Heart right ventricle (tissue), 16 donors: ENCODE measurements around the gene HLCS. TPM values are rescaled to one million over a fixed set of nuclear protein-coding genes. Genes with fewer than 3 reads are reported as not detected.

ENCODE experiments used
- ATAC-seq, 8 donors: fragments of 200-7000 bp; cut with Tn5 transposase; one replicate each; pipeline ENCODE4 v1.9.1; 2020; ENCODE audit warnings: mild to moderate bottlenecking in 8 of 8, moderate library complexity in 8 of 8, moderate number of reproducible peaks in 1 of 8
- DNase-seq, 2 donors: peaks; one replicate each; pipeline ENCODE4 v3.0.0-alpha.2; 2020
- H3K27ac ChIP-seq, 10 donors: fragments of 200-600 bp; sonication (generic) in 2 of 10; one replicate each; pipeline versions ENCODE4 v1.5.0 to v1.8.0; 2020 to 2022; ENCODE audit warnings: mild to moderate bottlenecking in 3 of 10
- H3K27me3 ChIP-seq, 7 donors: fragments of 200-600 bp; one replicate each; pipeline ENCODE4 v1.8.0; 2021 to 2022; ENCODE audit warnings: mild to moderate bottlenecking in 2 of 7
- H3K36me3 ChIP-seq, 9 donors: fragments of 200-600 bp; sonication (generic) in 1 of 9; one replicate each; pipeline versions ENCODE4 v1.5.0 to v1.8.0; 2020 to 2022; ENCODE audit warnings: mild to moderate bottlenecking in 2 of 9
- H3K4me1 ChIP-seq, 9 donors: fragments of 200-600 bp; sonication (generic) in 1 of 9; one replicate each; pipeline versions ENCODE4 v1.5.0 to v1.8.0; 2020 to 2022; ENCODE audit warnings: mild to moderate bottlenecking in 4 of 9
- H3K4me3 ChIP-seq, 10 donors: fragments of 200-600 bp; sonication (generic) in 2 of 10; one replicate each; pipeline versions ENCODE4 v1.5.0 to v1.8.0; 2020 to 2022; ENCODE audit warnings: mild to moderate bottlenecking in 7 of 10, moderate library complexity in 2 of 10
- H3K9me3 ChIP-seq, 11 donors: fragments of 200-600 bp in 10 of 11; sonication (generic) in 2 of 11; one replicate each; pipeline versions ENCODE4 v1.5.0 to v1.8.0; 2013 to 2022; ENCODE audit warnings: mild to moderate bottlenecking in 2 of 11, control low read depth in 1 of 11, moderate library complexity in 1 of 11
- CTCF ChIP-seq, 9 donors: fragments of 200-600 bp; sonication (generic) in 2 of 9; IDR thresholded peaks; one replicate each; pipeline versions ENCODE4 v1.5.0 to v1.8.0; 2021 to 2022; ENCODE audit warnings: antibody characterized with exemption in 9 of 9, mild to moderate bottlenecking in 5 of 9, moderate library complexity in 1 of 9
- WGBS, 2 donors: extraction: QIAGEN DNeasy Blood & Tissue Kit; methylation state at CpG; one replicate each; pipeline ENCODE4 v1.1.7; 2013; ENCODE audit warnings: inconsistent platforms in 1 of 2; 5-methylcytosine and 5-hydroxymethylcytosine counted together
- intact Hi-C, 10 donors: fragments of 100-400 bp; cut with DNase I; formaldehyde crosslinking; loops; one replicate each; pipeline versions ENCODE4 v1.11.1 to v1.14.2; 2022
- polyA plus RNA-seq, 2 donors: library from polyadenylated mRNA; stranded (reverse); fragments of 200-250 nt; gene quantifications; one replicate each; pipeline ENCODE4 v1.2.3, GENCODE V29; 2013
- total RNA-seq, 10 donors: library from RNA; stranded (reverse); fragmentation: NEBNext Ultra II Directional in 3 of 10; extraction: Animal tissue kit (Norgen Biotek cat#: 25700) in 3 of 10; gene quantifications; one replicate each; pipeline versions ENCODE4 v1.2.1 to v1.2.4, GENCODE V29; 2021 to 2023
- donor health status: Arrhythmogenic right ventricular cardiomyopathy.
- donor health status: ischemic (EF 13 %, LVEDD 7.1; RV severe dilation, severe dysfunction).
- donor health status: healthy with polysubstance abuse.
- donor health status: DM: no; HTN: yes; CAD: no.
- donor health status: DM: no; HTN: no; CAD: no.
- donor health status: ischemic (EF 25% LVEDD 6.9; RV normal size, moderate dysfunction).
- donor health status: ischemic (EF 25% LVEDD 5.7; RV mildly dilated, moderate dysfunction).
- donor health status: healthy.
- donor health status: DM: yes; HTN: yes; CAD: no.
- donor health status: Ischemic cardiomyopathy.
- donor health status: ischemic (EF 35%, LVEDD 5.7; RV mildly dilated, moderate dysfunction).
- donor health status: nonischemic (EF 11% LVEDD 7.7; RV severe dilation, severe dysfunction).
- donor health status: DM: yes; HTN: yes; CAD: no.
- donor health status: PGD.
- donor health status: ischemic (EF 29% LVEDD 5.4; RV normal size, mild dysfunction).
- donor health status: nonischemic (EF 23%, LVEDD 6.1; RV moderate dilation, normal function).

Gene HLCS
- total and polyA plus RNA-seq, 12 donors, result 2.0 to 9.6 (median 6.7) TPM

- no peak for DNase-seq
- peak overlapping the region in 2 of 10 donors; percentile 78 to 83 for H3K27ac ChIP-seq
- 95 to 96% methylated on average over 5 of the region's 5 CpGs for WGBS, 2 donors
Observed at GRCh38 chr21:36891121-36891520, 75.3 kb downstream of the HLCS start.

GRCh38 chr21:36890086-36890485 is 76.4 kb downstream of the HLCS start:
- Histone ChIP-seq H3K36me3 (peaks cover 0 to 6% (median 0%) of the 10 kb centered on the region in 9 donors), H3K4me1 (peaks cover 0 to 28% (median 0%) of the 10 kb centered on the region in 9 donors), H3K4me3 (no peak overlapping the region), H3K27ac (peak overlapping the region in 9 of 10 donors; percentile 52 to 83 (median 77)), H3K9me3 (no peaks in the 10 kb centered on the region), H3K27me3 (no peaks in the 10 kb centered on the region)
- WGBS, 2 donors, result 90 to 94% methylated on average over 8 of the region's 8 CpGs
- intact Hi-C loops, result no loop called here
- DNase-seq (no peak), ATAC-seq (peak in 1 of 8 donors; percentile 16)
- no peak for TF ChIP-seq CTCF (IDR thresholded peaks at IDR 0.05)

More at GRCh38 chr21:36891121-36891520, 75.3 kb downstream of the HLCS start:
- no peak for ATAC-seq
- Histone ChIP-seq H3K27me3 (no peaks in the 10 kb centered on the region), H3K36me3 (peaks cover 0 to 10% (median 0%) of the 10 kb centered on the region in 9 donors), H3K4me3 (no peak overlapping the region), H3K9me3 (no peaks in the 10 kb centered on the region), H3K4me1 (peaks cover 0 to 28% (median 0%) of the 10 kb centered on the region in 9 donors)
- intact Hi-C loops, result no loop called here
- no peak for TF ChIP-seq CTCF (IDR thresholded peaks at IDR 0.05)

GRCh38 chr21:36889401-36889800 is 77.1 kb downstream of the HLCS start:
- H3K27me3 ChIP-seq, result no peaks in the 10 kb centered on the region
- peak overlapping the region in 9 of 10 donors; percentile 52 to 83 (median 77) for H3K27ac ChIP-seq
- DNase-seq (peak in 1 of 2 donors; percentile 57), ATAC-seq (peak; percentile 80 to 96 (median 92))
- no peak for TF ChIP-seq CTCF (IDR thresholded peaks at IDR 0.05)
- H3K9me3 ChIP-seq, result peaks cover 0 to 2% (median 0%) of the 10 kb centered on the region in 11 donors
- intact Hi-C loops, result loop anchor here in 1 of 10 donors (2.0 kb wide), 1 partner anchor 27 kb away; no protein-coding TSS in a partner anchor
- no peak overlapping the region for H3K4me3 ChIP-seq
- peaks cover 0 to 28% (median 0%) of the 10 kb centered on the region in 9 donors for H3K4me1 ChIP-seq
- peaks cover 0 to 5% (median 0%) of the 10 kb centered on the region in 9 donors for H3K36me3 ChIP-seq
- 43 to 54% methylated on average over 2 of the region's 2 CpGs for WGBS, 2 donors

- WGBS, 2 donors, result 75 to 93% methylated on average over 5 of the region's 5 CpGs
- ATAC-seq, result no peak
- peaks cover 0 to 28% (median 0%) of the 10 kb centered on the region in 9 donors for H3K4me1 ChIP-seq
- TF ChIP-seq CTCF (IDR thresholded peaks at IDR 0.05), result no peak
- intact Hi-C loops, result loop anchor here in 1 of 10 donors (2.0 kb wide), 1 partner anchor 26 kb away; no protein-coding TSS in a partner anchor
- peaks cover 0 to 11% (median 3%) of the 10 kb centered on the region in 11 donors for H3K9me3 ChIP-seq
- H3K36me3 ChIP-seq, result no peaks in the 10 kb centered on the region
- no peak overlapping the region for H3K4me3 ChIP-seq
- no peaks in the 10 kb centered on the region for H3K27me3 ChIP-seq
- no peak for DNase-seq
- H3K27ac ChIP-seq, result peak overlapping the region in 7 of 10 donors; percentile 22 to 83 (median 55)
Observed at GRCh38 chr21:36888466-36888865, 78.0 kb downstream of the HLCS start.
